Prostate gland (tissue), 2 donors: ENCODE measurements around the gene ACSS1.

Source experiments
- POLR2A ChIP-seq: fragments of 450-650 bp; IDR thresholded peaks from one replicate; pipeline ENCODE4 v1.6.1; 2016; ENCODE audit warnings: antibody characterized with exemption, mild to moderate bottlenecking
- POLR2AphosphoS5 ChIP-seq: sonication (generic); formaldehyde crosslinking; IDR thresholded peaks from one replicate; pipeline ENCODE4 v1.6.1; 2017; ENCODE audit warnings: antibody characterized with exemption
- TF ChIP-seq, protein P1 (sequence below), 4 experiments: fragments of 200-600 bp in 2 of 4; fragments of 450-650 bp in 2 of 4; sonication (generic) in 2 of 4; IDR thresholded peaks; 1 replicate in 3 of 4; 2 replicates in 1 of 4; pipeline ENCODE4 v1.5.1; 2016 to 2019; ENCODE audit warnings: antibody characterized with exemption in 4 of 4, mild to moderate bottlenecking in 2 of 4, moderate library complexity in 2 of 4

DNA sequence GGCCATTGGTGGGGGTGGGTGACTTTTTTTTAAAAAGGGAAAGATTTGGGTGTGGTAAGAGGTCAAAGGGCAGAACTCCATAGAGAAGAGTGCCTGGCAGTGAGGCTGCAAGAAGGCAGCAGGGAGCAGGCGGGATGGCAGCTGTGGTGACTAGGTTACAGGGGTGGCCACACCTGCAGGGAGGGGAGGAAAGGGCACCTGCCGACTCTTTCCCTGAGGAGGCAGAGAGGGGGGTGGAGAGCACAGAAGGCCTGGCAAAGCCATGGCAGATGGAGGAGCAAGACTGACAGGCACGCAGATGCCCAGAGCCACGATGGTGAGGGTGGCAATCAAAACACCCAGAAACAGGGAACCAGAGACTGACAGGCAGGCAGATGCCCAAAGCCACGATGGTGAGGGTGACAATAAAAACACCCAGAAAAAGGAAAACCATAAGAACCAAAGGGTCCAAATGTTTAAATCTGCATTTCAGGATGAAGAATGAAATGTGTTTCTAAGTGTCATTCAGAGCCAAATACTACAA, 89.6 kb downstream of the ACSS1 start:
- TF ChIP-seq POLR2A (no peak), POLR2AphosphoS5 (no peak)
- TF ChIP-seq, protein P1, sequence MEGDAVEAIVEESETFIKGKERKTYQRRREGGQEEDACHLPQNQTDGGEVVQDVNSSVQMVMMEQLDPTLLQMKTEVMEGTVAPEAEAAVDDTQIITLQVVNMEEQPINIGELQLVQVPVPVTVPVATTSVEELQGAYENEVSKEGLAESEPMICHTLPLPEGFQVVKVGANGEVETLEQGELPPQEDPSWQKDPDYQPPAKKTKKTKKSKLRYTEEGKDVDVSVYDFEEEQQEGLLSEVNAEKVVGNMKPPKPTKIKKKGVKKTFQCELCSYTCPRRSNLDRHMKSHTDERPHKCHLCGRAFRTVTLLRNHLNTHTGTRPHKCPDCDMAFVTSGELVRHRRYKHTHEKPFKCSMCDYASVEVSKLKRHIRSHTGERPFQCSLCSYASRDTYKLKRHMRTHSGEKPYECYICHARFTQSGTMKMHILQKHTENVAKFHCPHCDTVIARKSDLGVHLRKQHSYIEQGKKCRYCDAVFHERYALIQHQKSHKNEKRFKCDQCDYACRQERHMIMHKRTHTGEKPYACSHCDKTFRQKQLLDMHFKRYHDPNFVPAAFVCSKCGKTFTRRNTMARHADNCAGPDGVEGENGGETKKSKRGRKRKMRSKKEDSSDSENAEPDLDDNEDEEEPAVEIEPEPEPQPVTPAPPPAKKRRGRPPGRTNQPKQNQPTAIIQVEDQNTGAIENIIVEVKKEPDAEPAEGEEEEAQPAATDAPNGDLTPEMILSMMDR (IDR thresholded peaks at IDR 0.05): no peak
